DMS 273 (cell line): ENCODE data around the gene PRKCB.

Source experiments
- DNase-seq: peaks from one replicate; lab custom pipeline; 2025; ENCODE audit not compliant: unreplicated experiment; lab: John Stamatoyannopoulos, UW

Gene PRKCB

GRCh38 chr16:24152826-24153225 lies 317.0 kb downstream of the PRKCB start:
- no peak for DNase-seq

DNA sequence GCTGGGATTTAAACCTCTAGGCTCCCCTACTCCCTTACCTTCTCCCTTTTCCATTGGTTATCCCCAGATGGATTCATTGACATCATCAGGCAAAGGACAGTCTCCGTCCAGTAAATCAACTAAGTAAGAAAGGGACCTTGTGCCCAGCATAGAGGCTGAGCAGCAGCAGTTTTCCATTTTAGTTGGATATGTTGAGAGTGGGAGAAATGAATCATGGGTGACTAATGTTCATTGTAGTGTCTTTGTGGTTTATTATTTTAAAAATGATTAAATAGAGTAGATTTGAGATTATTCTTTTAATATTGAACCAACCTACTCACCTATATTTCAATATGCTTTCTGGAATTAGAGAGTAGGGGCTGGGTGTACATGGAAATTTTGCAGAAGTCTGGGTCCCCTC lies 321.0 kb downstream of the PRKCB start:
- DNase-seq: no peak

DNA sequence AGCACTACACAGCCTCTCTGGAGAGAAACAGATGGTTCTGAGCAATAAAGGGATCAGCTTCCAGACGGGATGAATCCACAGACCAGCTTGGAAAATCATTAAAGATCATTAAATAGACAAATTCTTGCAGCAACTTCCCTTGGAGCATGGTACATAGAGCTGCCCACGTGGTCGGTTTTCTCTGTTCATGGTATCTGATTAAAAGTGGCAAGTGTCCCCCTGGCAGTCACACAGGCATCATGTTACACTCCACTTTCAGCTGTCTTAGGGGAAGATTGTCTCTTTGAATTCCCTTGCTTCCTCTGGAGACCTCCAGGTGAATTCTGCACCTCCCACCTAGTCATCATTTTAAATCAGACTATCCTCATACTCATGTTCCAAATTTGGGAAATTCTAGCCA lies 328.2 kb downstream of the PRKCB start:
- no peak for DNase-seq

DNA sequence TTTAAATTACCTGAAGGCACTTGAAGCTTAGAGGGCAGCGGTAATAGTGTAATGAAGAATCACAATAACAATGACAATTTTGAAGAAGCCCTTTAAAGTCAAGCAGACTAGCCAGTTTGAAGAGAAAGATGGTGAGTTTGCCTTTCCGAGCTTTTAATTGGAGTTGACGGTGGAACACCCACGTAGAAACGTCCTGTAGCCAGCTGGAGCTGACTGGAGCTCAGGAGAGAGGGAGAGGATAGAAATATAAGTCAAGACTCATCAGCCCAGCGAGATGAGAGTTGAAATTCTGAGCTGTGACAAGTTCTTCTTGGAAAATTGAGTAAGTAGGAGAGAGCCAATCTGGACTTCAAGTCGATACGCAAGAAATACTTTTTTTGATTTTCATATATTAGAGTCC lies 328.6 kb downstream of the PRKCB start:
- DNase-seq: no peak

- DNase-seq: no peak
Observed at GRCh38 chr16:24165273-24165672, 329.5 kb downstream of the PRKCB start.

- DNase-seq: no peak
Observed at GRCh38 chr16:24166661-24167528, 331.1 kb downstream of the PRKCB start.

GRCh38 chr16:24168856-24169255 lies 333.1 kb downstream of the PRKCB start:
- DNase-seq: no peak

GRCh38 chr16:24170407-24170806 lies 334.6 kb downstream of the PRKCB start:
- no peak for DNase-seq

DNA sequence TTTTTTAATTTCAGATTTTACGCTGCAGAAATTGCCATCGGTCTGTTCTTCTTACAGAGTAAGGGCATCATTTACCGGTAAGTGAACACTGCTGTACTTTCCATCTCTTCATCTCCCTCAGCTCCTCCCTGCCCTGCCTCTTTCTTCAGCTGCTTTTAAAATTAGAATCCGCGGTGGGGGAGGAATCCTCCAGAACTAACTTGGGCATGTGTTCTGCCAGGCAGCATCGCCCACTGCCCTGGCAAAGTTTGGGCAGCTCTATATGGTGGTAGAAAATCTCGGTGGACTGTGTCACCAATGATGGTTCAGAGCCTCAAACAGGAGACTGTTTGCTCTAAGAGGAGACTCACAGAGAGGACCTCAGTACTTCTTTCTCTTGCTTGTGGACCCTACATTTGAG lies 338.7 kb downstream of the PRKCB start:
- DNase-seq: no peak

DNA sequence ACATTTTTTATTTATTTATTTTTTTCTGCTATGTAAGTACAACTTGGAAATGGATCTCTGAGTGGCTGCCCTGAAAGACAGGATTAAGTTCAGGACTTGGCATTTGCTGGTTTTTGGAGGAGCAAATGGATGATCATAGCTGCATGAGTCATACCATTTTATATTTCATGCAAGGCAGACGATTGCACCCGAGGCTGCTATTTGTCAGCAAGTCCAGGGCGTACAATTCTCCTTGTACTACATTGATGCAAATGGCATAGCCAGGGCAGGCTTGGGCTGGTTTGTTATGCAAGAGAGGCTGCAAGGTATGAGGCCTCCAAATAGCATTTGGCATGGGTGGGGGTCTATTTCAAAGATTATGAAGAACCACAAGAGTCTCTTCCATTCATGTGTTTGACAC lies 339.2 kb downstream of the PRKCB start:
- DNase-seq: no peak

- no peak for DNase-seq
Observed at GRCh38 chr16:24178496-24178895, 342.7 kb downstream of the PRKCB start.

DNA sequence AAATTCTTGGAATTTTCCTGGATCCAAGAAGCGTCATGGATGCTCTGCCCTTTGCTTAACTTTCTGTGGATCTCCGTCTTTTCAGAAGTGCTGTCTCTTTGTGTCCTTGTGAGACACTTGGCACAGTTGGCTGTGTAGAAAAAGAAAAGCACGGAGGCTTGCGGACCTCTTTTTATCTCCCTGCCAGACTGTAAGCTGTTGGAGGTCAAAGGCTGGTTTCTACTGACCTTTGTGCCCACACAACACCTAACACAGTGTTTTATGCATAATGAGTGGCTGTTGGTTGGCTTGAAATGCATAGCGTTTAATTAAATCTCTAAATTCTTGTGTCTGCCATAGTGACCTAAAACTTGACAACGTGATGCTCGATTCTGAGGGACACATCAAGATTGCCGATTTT lies 344.7 kb downstream of the PRKCB start:
- DNase-seq: no peak

GRCh38 chr16:24188021-24188542 lies 352.3 kb downstream of the PRKCB start:
- DNase-seq: no peak

DNA sequence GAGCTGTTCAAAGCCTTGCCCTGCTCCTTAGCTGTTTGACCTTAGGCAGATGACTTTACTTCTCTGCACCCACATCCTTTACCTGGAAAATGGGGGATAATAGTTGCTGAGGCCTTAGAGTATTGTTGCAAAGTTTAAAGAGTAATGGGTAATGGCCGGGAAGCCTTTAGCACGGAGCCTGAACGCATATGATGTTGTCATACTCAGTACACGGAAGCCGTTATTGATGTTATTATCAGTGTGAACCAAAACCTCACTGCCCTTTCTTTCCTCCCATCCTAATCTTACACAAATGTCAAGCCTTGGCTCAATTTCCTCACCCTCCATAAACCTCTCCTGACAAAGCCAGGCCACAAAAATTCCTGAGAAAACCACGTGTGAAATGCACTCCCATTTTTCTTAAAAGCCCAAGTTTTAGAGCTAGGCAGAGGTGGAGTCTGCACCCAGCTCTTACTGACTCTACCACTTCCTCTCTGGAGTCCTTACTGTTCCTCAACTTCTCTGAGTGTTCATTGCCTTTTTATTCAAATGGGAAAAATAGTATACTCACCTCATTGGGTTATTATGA lies 353.1 kb downstream of the PRKCB start:
- no peak for DNase-seq

- no peak for DNase-seq
Observed at GRCh38 chr16:24189941-24190340, 354.2 kb downstream of the PRKCB start.

GRCh38 chr16:24191876-24192402 lies 356.2 kb downstream of the PRKCB start:
- no peak for DNase-seq

DNA sequence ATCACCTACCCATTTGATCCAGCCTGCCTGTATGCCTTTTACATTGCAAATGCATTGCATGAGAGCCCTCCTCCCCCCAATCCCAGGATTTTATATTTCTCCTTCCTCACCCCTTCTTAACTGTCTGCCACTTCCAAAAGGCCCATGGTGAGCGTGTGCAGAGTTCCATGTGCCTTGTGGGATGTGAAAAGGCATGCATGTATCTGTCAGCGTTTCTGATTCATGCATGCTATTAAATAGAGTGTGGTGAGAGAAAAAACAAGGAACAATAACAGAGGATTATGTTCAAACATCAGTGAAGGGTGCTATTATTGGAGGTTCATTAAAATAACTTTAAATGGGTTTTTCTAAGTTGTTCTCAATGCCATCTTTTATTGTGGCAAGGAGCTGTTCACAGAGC lies 359.4 kb downstream of the PRKCB start:
- DNase-seq: no peak

DNA sequence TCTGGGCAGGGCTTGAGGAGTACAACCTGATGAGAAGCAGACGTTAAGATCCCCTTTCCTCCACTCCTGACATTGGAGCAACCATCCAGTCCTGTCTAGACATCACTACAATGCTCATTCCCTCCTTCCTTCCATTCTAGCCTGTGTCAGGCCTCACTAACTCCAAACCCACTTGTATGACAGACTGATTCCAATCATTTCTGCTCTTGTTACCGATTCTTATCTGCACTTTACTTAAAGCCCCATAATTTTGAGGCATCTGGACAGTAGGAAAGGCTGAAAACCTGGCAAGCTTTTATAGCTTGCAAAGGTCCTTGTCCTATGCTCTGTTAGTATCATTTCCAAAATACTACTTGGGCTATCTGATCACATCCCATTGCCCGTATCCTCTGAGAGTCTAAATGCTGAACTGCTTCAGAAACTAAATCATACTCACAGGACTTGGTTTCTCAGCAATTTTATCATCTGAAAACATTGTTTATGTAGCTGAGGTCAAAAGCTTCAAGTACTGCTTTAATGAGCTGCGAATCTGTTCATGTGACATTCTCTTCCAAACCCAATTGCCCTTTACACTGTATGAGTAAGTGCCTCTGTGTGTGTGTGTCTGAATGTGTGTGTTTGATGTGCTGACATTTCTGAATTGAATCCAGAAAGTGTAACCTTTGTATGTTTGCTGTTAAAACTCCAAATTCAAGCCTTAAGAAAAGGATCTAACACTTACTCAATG lies 363.2 kb downstream of the PRKCB start:
- DNase-seq: no peak

- no peak for DNase-seq
Observed at GRCh38 chr16:24203675-24204074, 367.9 kb downstream of the PRKCB start.

- no peak for DNase-seq
Observed at GRCh38 chr16:24204150-24204665, 368.4 kb downstream of the PRKCB start.

DNA sequence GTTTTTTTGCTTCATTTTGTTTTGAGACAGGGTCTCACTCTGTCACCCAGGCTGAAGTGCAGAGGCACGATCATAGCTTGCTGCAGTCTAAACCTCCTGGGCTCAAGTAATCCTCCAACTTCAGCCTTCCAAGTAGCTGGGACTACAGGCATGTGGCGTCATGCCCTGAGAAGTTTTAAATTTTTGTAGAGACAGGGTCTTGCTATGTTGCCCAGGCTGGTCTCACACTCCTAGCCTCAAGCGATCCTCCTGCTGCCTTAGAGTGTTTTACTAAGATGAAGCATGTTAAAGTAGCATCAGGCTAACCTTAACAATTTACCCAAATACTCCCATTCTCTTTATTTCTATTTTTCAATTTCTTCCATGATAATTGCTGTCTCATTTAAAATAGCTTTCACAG lies 371.1 kb downstream of the PRKCB start:
- no peak for DNase-seq
